HG03159 (cell line): ENCODE results near the gene LRRC8D.

ENCODE experiments used
- ATAC-seq: cut with Tn5 transposase; IDR thresholded peaks from one replicate; pipeline ENCODE4 v1.9.1; 2021; ENCODE audit warnings: mild to moderate bottlenecking, moderate library complexity; ENCODE audit not compliant: unreplicated experiment

LRRC8D gene

GRCh38 chr1:89865498-89866382, 44.9 kb downstream of the LRRC8D start:
- no peak for ATAC-seq

DNA sequence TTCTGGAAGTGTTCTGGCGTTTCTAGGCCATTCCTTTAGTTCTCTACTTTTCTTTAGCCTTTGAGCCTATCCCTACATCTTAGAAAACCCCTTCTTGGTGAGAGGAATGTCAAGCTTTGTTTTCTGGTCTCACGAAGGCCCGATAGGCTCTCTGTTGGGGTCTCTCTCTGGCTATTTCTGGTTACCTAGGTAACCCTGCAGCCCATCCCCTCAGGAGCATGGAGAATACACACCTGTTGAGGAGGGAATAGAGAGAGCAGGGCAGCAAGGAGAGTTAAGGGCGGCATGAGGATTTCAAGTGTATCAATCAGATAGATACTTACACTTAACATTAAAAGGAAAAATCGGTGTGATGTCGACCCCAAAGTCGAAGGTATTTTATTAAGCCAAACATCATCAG, 45.7 kb downstream of the LRRC8D start:
- ATAC-seq, result no peak

DNA sequence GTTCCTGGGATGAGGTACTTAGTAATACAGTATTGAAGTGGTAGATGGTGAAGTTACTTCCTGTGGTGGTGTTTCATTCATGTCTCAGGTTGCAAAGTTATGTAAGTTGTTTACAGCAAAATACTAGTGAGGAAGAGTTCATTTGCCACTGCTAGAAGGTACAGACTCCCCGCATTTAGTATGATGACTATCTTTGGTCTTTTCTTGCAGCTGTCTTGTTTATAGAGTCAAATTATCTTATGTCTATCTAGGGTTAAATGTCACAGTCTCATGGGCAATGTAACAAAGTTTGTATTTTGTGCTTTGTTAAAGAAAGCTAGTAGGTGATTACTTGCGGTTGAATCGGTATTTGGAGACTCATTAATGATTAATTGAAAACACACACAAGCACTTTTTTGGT, 50.2 kb downstream of the LRRC8D start:
- no peak for ATAC-seq

GRCh38 chr1:89871768-89872473, 51.1 kb downstream of the LRRC8D start:
- ATAC-seq, result no peak

DNA sequence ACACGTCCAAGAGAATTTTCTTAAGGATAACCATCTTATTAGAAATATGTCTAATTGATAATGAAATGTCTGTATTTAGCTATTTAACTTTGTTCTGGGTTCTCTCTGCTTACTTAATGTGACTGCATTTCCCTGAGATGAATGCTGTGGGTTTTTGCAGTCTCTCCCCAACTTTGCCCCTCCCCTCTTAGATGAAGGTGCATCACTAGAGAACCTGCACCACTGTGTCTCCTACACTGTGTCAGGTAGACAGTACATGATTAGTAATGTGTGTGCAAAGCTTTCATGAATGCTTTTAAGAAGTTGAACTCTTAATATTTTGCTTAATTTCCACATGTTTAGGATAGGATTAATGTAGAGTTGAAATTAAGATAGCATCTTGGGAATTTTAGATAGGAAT, 51.7 kb downstream of the LRRC8D start:
- ATAC-seq, result no peak

DNA sequence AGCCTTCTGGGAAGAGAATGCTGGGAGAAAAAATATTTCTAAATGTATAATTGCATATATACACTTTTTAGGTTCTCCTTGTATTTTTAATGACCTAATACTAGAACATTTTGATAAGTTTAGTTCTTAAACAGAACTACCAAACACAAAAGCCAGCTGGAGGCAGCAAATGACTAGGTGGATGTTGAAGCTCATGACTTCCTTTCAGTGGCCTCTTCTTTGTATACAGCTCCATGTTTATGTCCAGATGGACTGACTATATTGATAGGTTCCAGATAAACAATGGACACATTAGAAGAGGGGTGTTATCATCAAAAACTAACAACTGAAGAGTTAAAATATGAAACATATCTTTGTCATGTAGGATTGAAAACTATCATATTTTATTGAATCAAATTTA, 52.5 kb downstream of the LRRC8D start:
- ATAC-seq, result no peak

GRCh38 chr1:89873770-89874169, 52.9 kb downstream of the LRRC8D start:
- ATAC-seq, result no peak

DNA sequence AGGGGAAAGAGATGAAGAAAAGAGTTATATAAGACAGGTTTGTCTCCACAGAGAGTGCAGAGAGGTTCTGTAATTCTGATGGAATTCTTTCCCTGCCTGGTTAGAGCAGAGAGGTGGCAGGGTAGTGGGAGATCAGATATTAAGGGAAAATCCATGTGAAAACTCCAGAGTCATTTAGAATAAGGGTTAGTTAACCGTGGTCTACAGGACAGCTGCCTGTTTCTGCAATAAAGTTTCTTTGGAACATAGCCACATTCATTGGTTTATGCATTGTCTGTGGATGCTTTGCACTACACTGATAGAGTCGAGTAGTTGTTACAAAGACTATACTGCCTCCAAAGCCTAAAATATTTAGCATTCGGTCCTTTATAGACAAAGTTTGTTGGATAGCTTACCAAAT, 55.6 kb downstream of the LRRC8D start:
- ATAC-seq, result no peak

DNA sequence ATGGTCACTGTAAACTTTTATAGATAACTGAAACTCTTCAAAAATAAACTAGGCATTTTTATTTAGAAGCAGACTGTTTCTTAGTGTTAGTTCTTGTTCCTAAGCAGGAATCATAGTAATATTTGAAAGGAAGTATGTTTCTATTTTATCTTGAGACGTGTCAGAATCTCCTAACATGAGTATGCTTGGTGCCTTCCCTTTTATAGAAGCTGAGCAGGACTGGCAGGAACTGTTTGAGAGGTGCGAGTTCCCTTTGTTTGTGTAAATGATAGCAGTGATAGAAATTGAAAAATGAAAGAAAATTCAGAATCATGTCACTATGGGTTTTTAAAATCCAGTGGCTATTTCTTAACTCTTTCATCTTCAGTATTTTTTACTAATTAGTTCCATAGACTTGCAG, 56.9 kb downstream of the LRRC8D start:
- ATAC-seq, result no peak

- no peak for ATAC-seq
Observed at GRCh38 chr1:89878256-89878655, 57.4 kb downstream of the LRRC8D start.

- ATAC-seq, result no peak
Observed at GRCh38 chr1:89880679-89881078, 59.8 kb downstream of the LRRC8D start.

- no peak for ATAC-seq
Observed at GRCh38 chr1:89881415-89882058, 60.7 kb downstream of the LRRC8D start.

GRCh38 chr1:89882348-89883029, 61.7 kb downstream of the LRRC8D start:
- ATAC-seq, result no peak

DNA sequence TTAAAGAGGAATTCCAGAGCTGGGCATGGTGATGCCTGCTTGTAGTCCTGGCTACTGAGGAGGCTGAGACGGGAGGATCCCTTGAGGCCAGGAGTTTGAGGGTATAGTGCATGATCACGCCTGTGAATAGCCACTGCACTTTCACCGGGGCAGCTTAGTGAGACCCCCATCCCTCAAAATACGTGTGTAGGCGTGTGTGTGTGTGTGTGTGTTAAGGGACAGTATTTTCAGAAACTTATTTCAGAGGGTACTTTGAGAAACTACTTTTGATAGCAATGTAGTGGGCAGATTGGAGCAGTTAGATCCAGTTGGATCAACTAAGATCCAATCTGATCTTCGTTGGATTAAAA, 62.2 kb downstream of the LRRC8D start:
- ATAC-seq, result no peak

- ATAC-seq, result no peak
Observed at GRCh38 chr1:89884718-89885596, 64.1 kb downstream of the LRRC8D start.

- no peak for ATAC-seq
Observed at GRCh38 chr1:89887270-89887669, 66.4 kb downstream of the LRRC8D start.

GRCh38 chr1:89887713-89888112, 66.9 kb downstream of the LRRC8D start:
- ATAC-seq, result no peak

- no peak for ATAC-seq
Observed at GRCh38 chr1:89888480-89889322, 67.9 kb downstream of the LRRC8D start.

DNA sequence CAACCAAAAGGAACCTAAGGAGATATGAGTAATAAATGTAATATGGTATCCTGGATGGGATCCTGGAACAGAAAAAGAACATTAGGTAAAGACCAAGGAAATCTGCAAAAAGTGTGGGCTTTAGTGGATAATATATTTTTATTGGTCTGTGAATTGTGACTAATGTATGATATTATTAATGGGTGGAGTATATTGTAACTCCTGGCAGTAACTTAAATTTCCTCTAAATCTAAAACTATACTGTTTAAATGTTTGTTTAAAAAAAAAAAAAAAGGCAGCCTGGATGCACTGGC, 68.4 kb downstream of the LRRC8D start:
- no peak for ATAC-seq
